H1 (cell line): ENCODE data around the gene UMODL1. TPM values are rescaled to one million over a fixed set of nuclear protein-coding genes. Genes with fewer than 3 reads are reported as not detected.

Source experiments
- CTCF ChIA-PET: fragments of 300-600 bp; sonication (Branson Sonifier 250); formaldehyde crosslinking; loops from one replicate; lab custom pipeline; 2021; ENCODE audit not compliant: partially characterized antibody; lab: Charles Lee
- POLR2A ChIA-PET: fragments of 300-600 bp; sonication (Branson Sonifier 250); formaldehyde crosslinking; loops from one replicate; lab custom pipeline; 2021; ENCODE audit warnings: inconsistent platforms; ENCODE audit not compliant: partially characterized antibody; lab: Charles Lee
- DNase-seq, 2 experiments: peaks; one replicate each; pipeline versions ENCODE4 v3.0.0 to v3.0.0-alpha.2; 2010 to 2022; ENCODE audit warnings: low spot score in 2 of 2, low read depth in 1 of 2, mixed read lengths in 1 of 2
- FAIRE-seq: peaks from 2 replicates; lab custom pipeline; 2011; peaks lifted over from hg19 to GRCh38; lab: Jason Lieb, UNC
- H2AFZ ChIP-seq: 2 replicates; pipeline ENCODE4 v1.8.1; 2012; ENCODE audit warnings: low read length, inconsistent platforms
- H2AK5ac ChIP-seq: 2 replicates; pipeline ENCODE4 v1.6.1; 2013; ENCODE audit warnings: low read depth, low read length
- H2BK120ac ChIP-seq: replicated peaks from 2 replicates; pipeline ENCODE3; 2013; ENCODE audit warnings: low read depth, low read length, inconsistent platforms
- H2BK12ac ChIP-seq: 2 replicates; pipeline ENCODE4 v1.6.1; 2013; ENCODE audit warnings: low read depth, low read length
- H2BK15ac ChIP-seq: 2 replicates; pipeline ENCODE4 v1.6.1; 2013; ENCODE audit warnings: low read length
- H2BK20ac ChIP-seq: 2 replicates; pipeline ENCODE4 v1.6.1; 2013; ENCODE audit warnings: low read length
- H2BK5ac ChIP-seq: 2 replicates; pipeline ENCODE4 v1.6.1; 2013; ENCODE audit warnings: low read depth, low read length
- H3K14ac ChIP-seq: 2 replicates; pipeline ENCODE4 v1.6.1; 2013; ENCODE audit warnings: inconsistent platforms; ENCODE audit not compliant: insufficient read length
- H3K18ac ChIP-seq: 2 replicates; pipeline ENCODE4 v1.6.1; 2013; ENCODE audit warnings: low read length; ENCODE audit errors: extremely low read depth
- H3K23ac ChIP-seq: 2 replicates; pipeline ENCODE4 v1.6.1; 2013; ENCODE audit warnings: inconsistent platforms; ENCODE audit not compliant: insufficient read length
- H3K23me2 ChIP-seq: 2 replicates; pipeline ENCODE4 v1.6.1; 2013; ENCODE audit warnings: low read depth, low read length
- H3K27ac ChIP-seq: 2 replicates; pipeline ENCODE4 v1.6.1; 2011; ENCODE audit warnings: low read depth, low read length, inconsistent platforms
- H3K27me3 ChIP-seq, 4 experiments: replicated peaks in 1 of 4; 1 replicate in 1 of 4; 2 replicates in 3 of 4; pipeline versions ENCODE4 v1.6.1 to v1.8.1; 2011 to 2013; ENCODE audit warnings: low read length in 3 of 4, mild to moderate bottlenecking in 3 of 4, inconsistent platforms in 2 of 4, mixed read lengths in 2 of 4, moderate library complexity in 1 of 4; ENCODE audit not compliant: control insufficient read depth in 3 of 4, insufficient read depth in 3 of 4; ENCODE audit errors: extremely low read depth in 1 of 4
- H3K36me3 ChIP-seq, 4 experiments: 2 replicates each; pipeline versions ENCODE4 v1.6.1 to v1.8.1; 2011 to 2013; ENCODE audit warnings: mild to moderate bottlenecking in 4 of 4, low read length in 3 of 4, moderate library complexity in 2 of 4, control low read depth in 1 of 4, inconsistent platforms in 1 of 4; ENCODE audit not compliant: insufficient read depth in 4 of 4, control insufficient read depth in 2 of 4
- H3K4ac ChIP-seq: replicated peaks from 2 replicates; pipeline ENCODE3; 2013; ENCODE audit warnings: low read length, low read depth, mixed read lengths, inconsistent platforms; ENCODE audit not compliant: insufficient read length
- H3K4me1 ChIP-seq, 4 experiments: replicated peaks in 1 of 4; 1 replicate in 1 of 4; 2 replicates in 3 of 4; pipeline versions ENCODE4 v1.6.1 to v1.8.1; 2011 to 2013; ENCODE audit warnings: low read length in 3 of 4, inconsistent platforms in 2 of 4, mixed read lengths in 1 of 4; ENCODE audit not compliant: insufficient read depth in 4 of 4, control insufficient read depth in 3 of 4
- H3K4me2 ChIP-seq, 2 experiments: 2 replicates each; pipeline versions ENCODE4 v1.6.1 to v1.8.1; 2011 to 2013; ENCODE audit warnings: low read depth in 2 of 2, low read length in 2 of 2, control low read depth in 1 of 2, inconsistent platforms in 1 of 2, mild to moderate bottlenecking in 1 of 2; ENCODE audit not compliant: insufficient read depth in 1 of 2
- H3K4me3 ChIP-seq, 4 experiments: fragments of 200-600, 300-600 bp in 1 of 4; sonication (generic), shearing (Covaris generic), sonication (Bioruptor Twin) in 1 of 4; 2 replicates each; pipeline versions ENCODE4 v1.5.1 to v1.8.1; 2011 to 2016; ENCODE audit warnings: low read length in 4 of 4, low read depth in 3 of 4, control low read depth in 2 of 4, inconsistent platforms in 2 of 4, mild to moderate bottlenecking in 2 of 4, mixed read lengths in 1 of 4, moderate library complexity in 1 of 4; ENCODE audit not compliant: insufficient read depth in 2 of 4; ENCODE audit errors: extremely low read depth in 1 of 4
- H3K56ac ChIP-seq: replicated peaks from 2 replicates; pipeline ENCODE3; 2013; ENCODE audit warnings: low read depth, mild to moderate bottlenecking, mixed read lengths, low read length, inconsistent platforms; ENCODE audit not compliant: insufficient read length
- H3K79me1 ChIP-seq: 2 replicates; pipeline ENCODE4 v1.6.1; 2013; ENCODE audit warnings: low read depth, low read length, control low read depth
- H3K79me2 ChIP-seq, 2 experiments: 2 replicates each; pipeline versions ENCODE4 v1.6.1 to v1.8.1; 2012 to 2013; ENCODE audit warnings: low read length in 2 of 2, mild to moderate bottlenecking in 2 of 2, inconsistent platforms in 1 of 2; ENCODE audit not compliant: insufficient read depth in 2 of 2, control insufficient read depth in 1 of 2
- H3K9ac ChIP-seq, 4 experiments: replicated peaks in 1 of 4; 1 replicate in 1 of 4; 2 replicates in 3 of 4; pipeline versions ENCODE4 v1.6.1 to v1.8.1; 2011 to 2013; ENCODE audit warnings: low read depth in 3 of 4, low read length in 3 of 4, control low read depth in 2 of 4, mild to moderate bottlenecking in 2 of 4, moderate library complexity in 2 of 4, inconsistent platforms in 1 of 4; ENCODE audit errors: extremely low read depth in 1 of 4
- H3K9me3 ChIP-seq, 2 experiments: 2 replicates each; pipeline versions ENCODE4 v1.6.1 to v1.8.1; 2012 to 2013; ENCODE audit warnings: mild to moderate bottlenecking in 2 of 2, moderate library complexity in 2 of 2, control low read depth in 1 of 2, inconsistent platforms in 1 of 2, low read depth in 1 of 2, low read length in 1 of 2, mixed read lengths in 1 of 2; ENCODE audit not compliant: insufficient read depth in 2 of 2
- H4K20me1 ChIP-seq, 2 experiments: replicated peaks in 1 of 2; 2 replicates each; pipeline versions ENCODE3 to v1.8.1; 2011 to 2013; ENCODE audit warnings: inconsistent platforms in 2 of 2, low read length in 2 of 2, mild to moderate bottlenecking in 1 of 2; ENCODE audit not compliant: insufficient read depth in 2 of 2, control insufficient read depth in 1 of 2
- H4K5ac ChIP-seq: 2 replicates; pipeline ENCODE4 v1.6.1; 2013; ENCODE audit warnings: low read length, low read depth, mixed read lengths, inconsistent platforms; ENCODE audit not compliant: insufficient read length
- H4K8ac ChIP-seq: 2 replicates; pipeline ENCODE4 v1.8.0; 2013; ENCODE audit warnings: mild to moderate bottlenecking, moderate library complexity, low read length, inconsistent platforms; ENCODE audit not compliant: insufficient read depth; ENCODE audit errors: extremely low read depth
- H4K91ac ChIP-seq: replicated peaks from 2 replicates; pipeline ENCODE3; 2013; ENCODE audit warnings: low read length, mixed read lengths, inconsistent platforms; ENCODE audit not compliant: insufficient read length
- JUND ChIP-seq: IDR thresholded peaks from 2 replicates; pipeline ENCODE4 v1.6.1; 2011; ENCODE audit warnings: mild to moderate bottlenecking, improper control_type of control experiment, low read length
- MAX ChIP-seq: IDR thresholded peaks from 2 replicates; pipeline ENCODE4 v1.6.1; 2012; ENCODE audit warnings: inconsistent platforms
- POLR2A ChIP-seq, 2 experiments: IDR thresholded peaks; 1 replicate in 1 of 2; 2 replicates in 1 of 2; pipeline ENCODE4 v1.6.1; 2011; ENCODE audit warnings: low read depth in 2 of 2, low read length in 2 of 2, mild to moderate bottlenecking in 2 of 2; ENCODE audit errors: control extremely low read depth in 1 of 2
- SIX5 ChIP-seq: IDR thresholded peaks from 2 replicates; pipeline ENCODE4 v1.6.1; 2011; ENCODE audit warnings: mild to moderate bottlenecking, low read depth, low read length
- WGBS, 2 experiments: shearing (Covaris generic) in 1 of 2; methylation state at CpG; one replicate each; pipeline versions ENCODE4 v1.1.6 to v1.1.7; 2013 to 2015; ENCODE audit warnings: low lambda C conversion rate in 2 of 2, mixed read lengths in 2 of 2, inconsistent platforms in 1 of 2, low coverage in 1 of 2, missing lambda C conversion rate in 1 of 2; ENCODE audit not compliant: insufficient replicate concordance in 2 of 2, insufficient coverage in 1 of 2, insufficient read length in 1 of 2; ENCODE audit errors: extremely low coverage in 1 of 2, missing lambda C conversion rate in 1 of 2; 5-methylcytosine and 5-hydroxymethylcytosine counted together
- polyA plus RNA-seq, 7 experiments: library from polyadenylated mRNA; depleted of rRNA in 3 of 7; stranded (reverse) in 5 of 7; unstranded in 2 of 7; fragments of >200 nt in 5 of 7; fragments of 200-250 nt in 2 of 7; gene quantifications; 1 replicate in 5 of 7; 2 replicates in 1 of 7; 4 replicates in 1 of 7; pipeline versions ENCODE4 v1.2.1 to v1.2.3, GENCODE V29; 2011 to 2013; ENCODE audit warnings: missing spikeins in 2 of 7, mixed read lengths in 2 of 7
- total RNA-seq: library from RNA; stranded (reverse); fragmentation: NEBNext Ultra II Directional; extraction: Animal tissue kit (Norgen Biotek cat#: 25700); gene quantifications from 2 replicates; pipeline ENCODE4 v1.2.1, GENCODE V29; 2021

UMODL1 gene
- total and polyA plus RNA-seq, 2 of the 8 experiments (the other 6 are each of a cell fraction or from before 2014, with no cell fraction given): not detected

DNA sequence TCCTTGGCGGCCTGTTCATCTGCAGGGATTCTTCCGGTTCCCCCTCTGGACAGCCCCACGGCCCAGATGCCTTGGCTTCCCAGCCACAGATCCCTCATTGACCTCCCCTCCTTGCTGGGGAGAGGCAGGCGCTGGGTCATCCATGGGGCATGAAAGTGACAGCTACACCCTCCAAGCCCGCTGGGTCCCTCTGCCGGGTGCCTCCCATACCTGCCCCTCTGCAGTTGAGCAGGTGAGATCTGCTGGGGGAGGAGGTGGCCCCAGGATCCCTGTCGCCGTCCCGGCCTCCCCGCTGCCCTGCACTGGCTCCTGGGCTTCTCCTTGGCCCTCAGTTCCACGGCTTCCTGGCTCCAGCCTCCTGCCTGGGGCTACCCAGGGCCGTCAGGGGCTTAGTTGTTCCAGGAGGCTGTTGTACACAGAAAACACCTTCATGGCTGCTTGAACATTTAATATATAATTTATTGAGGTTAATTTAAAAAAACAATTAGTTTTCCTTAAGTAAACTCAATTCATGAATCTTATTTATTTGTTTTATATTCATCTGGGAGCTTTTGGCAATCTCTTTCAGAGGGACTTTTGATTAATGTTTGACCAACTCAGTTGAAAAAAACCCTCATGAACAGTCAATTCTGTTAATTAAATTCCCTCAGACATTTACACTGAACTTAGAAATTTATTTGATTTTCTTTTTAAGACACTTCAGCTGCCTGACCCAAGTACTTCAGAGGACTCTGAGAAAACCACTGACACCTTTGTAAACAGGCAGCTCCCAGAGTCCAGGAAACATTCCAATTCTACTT, 80.2 kb downstream of the UMODL1 start:
- H3K18ac ChIP-seq: no peak overlapping the region
- H2BK12ac ChIP-seq: no peak overlapping the region
- H3K4me3 ChIP-seq: no peak overlapping the region
- no peaks in the 10 kb centered on the region for H3K36me3 ChIP-seq
- no peaks in the 10 kb centered on the region for H3K23me2 ChIP-seq
- CTCF ChIA-PET: interaction anchor here (0.8 to 2.0 kb wide), 3 partner anchors 11 to 108 kb away, joined by 3 to 6 read pairs (median 4); no protein-coding TSS in a partner anchor
- H3K14ac ChIP-seq: no peak overlapping the region
- H2BK20ac ChIP-seq: no peak overlapping the region
- no peaks in the 10 kb centered on the region for H4K20me1 ChIP-seq
- no peak overlapping the region for H3K23ac ChIP-seq
- H3K79me2 ChIP-seq: no peaks in the 10 kb centered on the region
- no peak overlapping the region for H3K4ac ChIP-seq
- H2BK120ac ChIP-seq: no peak overlapping the region
- no peaks in the 10 kb centered on the region; a peak in 1 of 7 replicates for H3K4me1 ChIP-seq
- H3K27ac ChIP-seq: no peak overlapping the region
- TF ChIP-seq SIX5 (no peak), POLR2A (IDR thresholded peaks at IDR 0.05; ENCODE audit: control extremely low read depth in 1 of 2, low read depth in 2 of 2, low read length in 2 of 2) (no peak), JUND (no peak), MAX (no peak)
- TF ChIP-seq, all 59 proteins: peak for 0
- H4K91ac ChIP-seq: no peak overlapping the region
- no peak overlapping the region for H4K5ac ChIP-seq
- no peaks in the 10 kb centered on the region for H3K27me3 ChIP-seq
- FAIRE-seq (no peak), DNase-seq (no peak)
- no peak overlapping the region for H2BK15ac ChIP-seq
- H2AFZ ChIP-seq: no peak overlapping the region
- no peak overlapping the region for H2AK5ac ChIP-seq
- no peak overlapping the region for H3K9ac ChIP-seq
- H3K79me1 ChIP-seq: no peaks in the 10 kb centered on the region
- H4K8ac ChIP-seq: peak overlapping the region; percentile 71; the same call in 1 of the 2 replicates
- H2BK5ac ChIP-seq: no peak overlapping the region
- H3K56ac ChIP-seq: no peak overlapping the region
- WGBS, 2 experiments: 83% methylated on average over 11 of the region's 12 CpGs; no CpG with 5 or more reads in 1 of the 2 experiments
- POLR2A ChIA-PET: no interaction called here
- no peak overlapping the region for H3K4me2 ChIP-seq
- no peaks in the 10 kb centered on the region for H3K9me3 ChIP-seq
